ENCODE data around the gene NCOA3. TPM values are rescaled to one million over a fixed set of nuclear protein-coding genes. Genes with fewer than 3 reads are reported as not detected.
A peak's percentile ranks its signal among the peaks of the same experiment; 100 is the strongest.
"Not testable (repeated sequence)": the region's sequence is repeated elsewhere in the genome, so short reads cannot be mapped to it uniquely, and the experiment has no call there.

Gene NCOA3
- total RNA-seq, 1 donor from 2014 or later, result 35.1 TPM

DNA sequence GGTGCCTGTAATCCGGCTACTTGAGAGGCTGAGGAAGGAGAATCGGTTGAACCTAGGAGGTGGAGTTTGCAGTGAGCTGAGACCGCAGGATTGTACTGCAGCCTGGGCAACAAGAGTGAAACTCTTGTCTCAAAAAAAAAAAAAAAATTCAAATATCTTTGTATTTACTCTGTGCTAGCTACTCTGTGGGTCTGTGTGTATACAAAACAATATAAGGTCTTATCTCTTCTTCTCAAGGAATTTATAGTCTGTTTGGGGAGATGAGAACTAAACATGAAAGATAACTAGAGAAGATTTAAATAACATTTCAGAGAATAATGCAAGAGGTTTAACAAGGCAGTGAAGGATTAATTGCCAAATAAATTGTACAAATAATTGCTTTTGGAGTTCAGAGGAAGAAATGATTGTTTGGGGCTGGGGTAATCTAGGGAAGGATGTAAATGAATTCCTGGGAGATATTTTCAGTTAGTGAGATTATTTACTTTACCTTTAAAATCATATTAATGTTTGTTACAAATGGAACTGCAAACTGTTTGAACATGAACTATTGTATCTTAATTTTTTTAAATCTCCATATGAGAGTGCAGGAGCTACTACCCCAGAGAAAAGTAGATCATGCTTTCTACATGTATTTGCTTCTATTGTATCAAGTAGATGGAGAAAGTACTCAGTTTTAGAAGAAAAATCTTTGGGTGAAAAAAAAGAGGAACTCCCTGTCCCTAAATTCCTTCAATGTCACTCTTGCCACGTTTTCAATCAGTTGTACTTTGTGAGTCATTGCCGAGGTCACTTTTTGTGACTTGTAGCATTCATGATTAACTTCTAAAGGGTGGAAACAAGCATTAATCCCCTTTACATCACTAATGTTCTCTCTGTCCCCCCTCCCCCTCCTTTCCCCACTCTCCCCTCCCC is 39.0 kb downstream of the NCOA3 start:
- no peak for DNase-seq

DNA sequence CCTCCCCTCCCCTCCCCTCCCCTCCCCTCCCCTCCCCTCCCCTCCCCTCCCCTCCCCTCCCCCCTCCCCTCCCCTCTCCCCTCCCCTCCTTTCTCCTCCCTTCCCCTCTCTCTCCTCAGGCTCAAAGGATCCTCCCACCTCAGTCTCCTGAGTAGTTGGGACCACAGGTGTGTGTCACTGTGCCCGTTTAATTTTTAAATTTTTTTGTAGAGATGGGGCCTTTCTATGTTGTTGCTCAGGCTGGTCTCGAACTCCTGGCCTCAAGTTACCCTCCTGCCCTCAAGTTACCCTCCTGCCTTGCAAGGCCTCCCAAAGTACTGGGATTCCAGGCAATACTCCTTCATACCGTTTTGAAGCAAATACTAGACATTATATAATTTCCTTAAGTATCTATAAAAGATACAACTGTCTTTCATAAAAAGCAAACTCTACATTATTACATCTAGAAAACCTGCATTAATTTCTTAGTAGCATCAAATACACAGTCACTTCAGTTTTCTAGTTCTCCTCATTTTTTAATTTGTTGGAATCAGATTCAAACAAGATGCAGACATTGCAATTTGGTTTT is 39.8 kb downstream of the NCOA3 start:
- DNase-seq, result no peak

DNA sequence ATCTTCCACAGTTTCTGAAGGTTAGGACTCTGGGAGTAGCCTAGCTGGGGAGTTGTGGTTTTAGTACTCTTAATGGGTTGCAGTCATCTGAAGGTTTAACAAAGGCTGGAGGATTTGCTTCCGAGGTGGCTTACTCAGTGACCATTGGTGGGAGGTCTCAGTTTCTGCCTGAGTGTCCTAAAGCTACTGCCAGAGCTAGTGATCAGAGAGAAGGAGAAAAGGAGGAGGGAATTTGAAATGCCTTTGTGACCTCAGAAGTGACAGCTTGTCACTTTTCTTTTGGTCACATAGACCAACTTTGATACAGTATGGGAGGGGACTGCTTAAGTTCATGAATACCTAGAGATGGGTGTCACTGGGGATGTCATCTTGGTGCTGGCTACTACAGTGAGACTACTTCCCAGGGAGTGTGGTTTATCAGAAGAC is 41.3 kb downstream of the NCOA3 start:
- DNase-seq, result no peak

DNA sequence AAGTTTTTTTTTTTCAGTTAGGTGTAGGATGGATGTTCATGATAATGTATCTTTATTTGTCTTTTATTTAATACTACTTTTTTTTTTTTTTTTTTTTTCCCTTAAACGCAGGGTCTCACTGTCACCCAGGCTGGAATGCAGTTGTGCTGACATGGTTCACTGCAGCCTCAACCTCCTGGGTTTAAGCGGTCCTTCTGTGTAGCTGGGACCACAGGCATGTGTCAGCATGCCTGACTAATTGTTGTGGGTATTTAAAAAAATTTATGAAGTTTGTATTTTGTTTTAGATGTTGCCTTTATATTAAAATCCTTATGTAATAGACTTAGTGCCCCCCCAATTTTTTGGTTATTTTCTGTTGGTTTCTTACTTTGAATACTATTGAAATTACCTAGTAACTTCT is 42.6 kb downstream of the NCOA3 start:
- no peak for DNase-seq

GRCh38 chr20:47544852-47545251 is 43.2 kb downstream of the NCOA3 start:
- no peak for DNase-seq

DNA sequence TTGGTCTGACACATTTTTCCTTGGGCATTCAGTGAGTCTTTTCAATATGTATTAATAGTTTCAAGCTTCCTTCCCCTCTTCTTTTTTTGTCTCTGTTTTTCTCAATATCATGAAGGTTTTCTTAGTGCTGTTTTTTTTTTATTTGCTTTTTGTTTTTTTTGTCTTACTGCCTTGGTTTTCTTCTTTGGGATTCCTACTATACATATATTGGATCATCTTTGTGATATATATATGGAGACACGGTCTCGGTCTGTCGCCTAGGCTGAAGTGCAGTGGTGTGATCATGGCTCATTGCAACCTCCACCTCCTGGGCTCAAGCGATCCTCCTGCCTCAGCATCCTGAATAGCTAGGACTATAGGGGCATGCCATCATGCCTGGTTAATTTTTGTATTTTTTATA is 43.8 kb downstream of the NCOA3 start:
- DNase-seq, result no peak

DNA sequence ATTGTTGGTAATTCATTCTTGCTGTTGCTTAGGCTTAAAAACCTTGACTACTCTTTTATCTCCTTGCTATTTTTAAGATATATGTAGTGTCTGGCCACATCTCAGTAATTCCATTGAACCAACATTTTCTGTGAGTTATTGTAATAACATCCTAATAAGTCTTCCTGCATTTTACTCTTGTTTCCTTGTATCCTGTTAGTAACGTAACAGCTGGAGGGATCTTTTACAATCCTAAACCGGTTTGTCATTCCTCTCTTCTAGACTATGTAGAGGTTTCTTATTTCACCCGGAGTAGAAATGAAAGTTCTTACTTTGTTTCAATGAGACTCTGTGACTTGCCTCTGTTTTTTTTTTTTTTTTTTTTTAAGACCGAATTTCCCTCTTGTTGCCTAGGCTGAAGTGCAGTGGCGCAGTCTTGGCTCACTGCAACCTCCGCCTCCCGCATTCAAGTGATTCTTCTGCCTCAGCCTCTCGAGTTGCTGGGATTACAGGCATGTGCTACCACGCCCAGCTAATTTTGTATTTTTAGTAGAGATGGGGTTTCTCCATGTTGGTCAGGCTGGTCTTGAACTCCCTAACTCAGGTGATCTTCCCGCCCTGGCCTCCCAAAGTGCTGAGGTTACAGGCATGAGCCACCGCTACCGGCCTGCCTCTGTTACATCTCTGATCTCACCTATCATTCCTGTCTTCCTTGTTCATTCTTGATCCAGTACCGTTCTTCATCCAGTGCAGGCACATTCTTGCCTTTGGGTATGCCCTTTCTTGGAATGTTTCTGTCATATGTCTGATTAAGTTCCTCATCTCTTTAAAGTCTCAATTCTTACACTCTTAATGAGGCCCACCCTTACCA is 44.7 kb downstream of the NCOA3 start:
- DNase-seq, result peak; percentile 37

DNA sequence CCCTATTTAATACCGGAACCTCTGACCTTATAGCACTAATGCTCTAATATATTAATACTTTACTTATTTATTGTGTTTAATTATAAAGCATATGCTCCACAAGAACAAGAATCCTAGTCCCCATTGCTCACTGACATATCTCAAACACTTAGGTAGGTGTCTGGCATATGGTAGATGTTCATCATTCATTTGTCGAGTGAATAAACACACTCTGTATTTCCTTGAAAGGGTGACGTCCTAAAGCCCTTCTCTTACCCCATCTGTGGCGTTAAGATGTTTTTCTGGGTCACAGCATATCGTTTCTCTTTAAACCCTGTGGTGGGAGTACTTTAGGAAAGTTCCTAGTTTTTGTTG is 45.3 kb downstream of the NCOA3 start:
- DNase-seq, result no peak

DNA sequence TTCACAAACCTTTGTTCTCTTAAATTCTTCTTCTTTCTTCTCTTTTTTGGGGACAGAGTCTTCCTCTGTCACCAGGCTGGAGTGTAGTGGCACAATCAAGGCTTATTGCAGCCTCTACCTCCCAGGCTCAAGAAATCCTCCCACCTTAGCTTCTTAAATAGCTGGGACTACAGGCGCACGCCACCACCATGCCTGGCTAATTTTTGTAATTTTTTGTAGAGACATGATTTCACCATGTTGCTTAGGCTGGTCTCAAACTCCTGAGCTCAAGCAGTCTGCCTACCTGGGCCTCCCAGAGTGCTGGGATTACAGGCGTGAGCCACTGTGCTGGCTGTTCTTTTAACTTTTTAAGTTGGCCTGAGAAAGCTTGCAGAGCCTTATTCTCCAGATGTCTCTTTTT is 48.0 kb downstream of the NCOA3 start:
- no peak for DNase-seq

GRCh38 chr20:47551222-47551621 is 49.5 kb downstream of the NCOA3 start:
- no peak for DNase-seq

DNA sequence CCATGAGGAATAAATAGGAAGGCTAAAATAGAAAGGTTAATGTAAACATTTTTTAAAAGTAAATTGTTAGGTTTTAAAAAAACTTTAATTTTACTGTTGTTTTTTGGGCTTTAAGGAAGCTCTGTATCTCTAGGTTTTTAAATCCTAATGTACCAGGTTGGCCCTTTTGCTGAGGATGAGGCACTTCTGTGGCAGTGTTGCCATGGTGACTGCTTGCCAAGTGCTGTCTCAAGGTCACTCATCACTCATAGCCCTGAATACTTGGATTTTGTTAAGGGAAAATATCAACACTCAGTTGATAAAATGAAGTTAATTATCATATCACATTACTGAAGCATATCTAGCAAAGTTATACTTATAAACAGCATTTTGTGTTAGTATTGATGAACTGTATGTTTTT is 50.2 kb downstream of the NCOA3 start:
- peak; percentile 28 for DNase-seq

DNA sequence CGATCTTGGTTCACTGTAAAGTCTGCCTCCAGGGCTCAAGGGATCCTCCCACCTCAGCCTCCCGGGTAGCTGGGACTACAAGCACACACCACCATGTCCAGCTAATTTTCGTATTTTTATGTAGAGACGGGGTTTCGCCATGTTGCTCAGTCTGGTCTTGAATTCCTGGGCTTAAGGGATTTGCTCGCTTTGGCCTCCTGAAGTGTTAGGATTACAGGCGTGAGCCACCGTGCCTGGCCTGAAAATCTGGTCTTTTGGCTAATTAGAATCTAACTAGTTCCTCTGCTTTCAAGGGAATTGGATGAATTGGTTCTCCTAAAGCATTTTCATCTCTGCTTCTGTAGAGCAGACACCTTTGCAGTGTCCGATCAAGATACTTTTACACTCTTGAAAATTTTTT is 51.3 kb downstream of the NCOA3 start:
- DNase-seq, result no peak

- not testable (repeated sequence) for DNase-seq
These were observed 52.0 kb downstream of the NCOA3 start for GRCh38 chr20:47553594-47554235.

DNA sequence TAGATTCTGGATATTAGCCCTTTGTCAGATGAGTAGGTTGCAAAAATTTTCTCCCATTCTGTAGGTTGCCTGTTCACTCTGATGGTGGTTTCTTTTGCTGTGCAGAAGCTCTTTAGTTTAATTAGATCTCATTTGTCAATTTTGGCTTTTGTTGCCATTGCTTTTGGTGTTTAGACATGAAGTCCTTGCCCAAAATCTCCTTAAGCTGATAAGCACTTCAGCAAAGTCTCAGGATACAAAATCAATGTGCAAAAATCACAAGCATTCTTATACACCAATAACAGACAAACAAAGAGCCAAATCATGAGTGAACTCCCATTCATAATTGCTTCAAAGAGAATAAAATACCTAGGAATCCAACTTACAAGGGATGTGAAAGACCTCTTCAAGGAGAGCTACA is 52.6 kb downstream of the NCOA3 start:
- not testable (repeated sequence) for DNase-seq

DNA sequence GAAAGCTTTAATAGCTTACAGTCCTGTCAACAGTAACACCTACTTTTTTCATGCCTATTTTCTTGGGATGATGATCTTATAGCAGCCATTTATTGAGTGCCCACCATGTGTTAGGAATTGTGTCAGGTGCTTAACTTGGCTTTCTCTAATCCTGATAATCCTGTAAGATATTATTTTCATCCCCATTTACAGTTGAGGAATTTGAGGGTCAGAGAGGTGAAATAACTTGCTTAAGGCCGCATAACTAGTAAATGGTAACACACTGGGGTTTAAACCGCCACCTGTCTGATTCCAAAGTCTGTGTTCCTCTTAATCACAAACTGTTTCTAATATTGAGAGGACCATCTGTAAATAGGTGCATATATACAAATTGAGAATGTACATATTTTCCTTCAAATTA is 55.5 kb downstream of the NCOA3 start:
- no peak for DNase-seq

GRCh38 chr20:47557791-47558190 is 56.1 kb downstream of the NCOA3 start:
- no peak for DNase-seq

GRCh38 chr20:47558295-47559066 is 56.8 kb downstream of the NCOA3 start:
- DNase-seq, result no peak

- DNase-seq, result peak; percentile 20
These were observed 57.5 kb downstream of the NCOA3 start for GRCh38 chr20:47559141-47559540.

- no peak for DNase-seq
These were observed 59.5 kb downstream of the NCOA3 start for GRCh38 chr20:47561180-47561579.

DNA sequence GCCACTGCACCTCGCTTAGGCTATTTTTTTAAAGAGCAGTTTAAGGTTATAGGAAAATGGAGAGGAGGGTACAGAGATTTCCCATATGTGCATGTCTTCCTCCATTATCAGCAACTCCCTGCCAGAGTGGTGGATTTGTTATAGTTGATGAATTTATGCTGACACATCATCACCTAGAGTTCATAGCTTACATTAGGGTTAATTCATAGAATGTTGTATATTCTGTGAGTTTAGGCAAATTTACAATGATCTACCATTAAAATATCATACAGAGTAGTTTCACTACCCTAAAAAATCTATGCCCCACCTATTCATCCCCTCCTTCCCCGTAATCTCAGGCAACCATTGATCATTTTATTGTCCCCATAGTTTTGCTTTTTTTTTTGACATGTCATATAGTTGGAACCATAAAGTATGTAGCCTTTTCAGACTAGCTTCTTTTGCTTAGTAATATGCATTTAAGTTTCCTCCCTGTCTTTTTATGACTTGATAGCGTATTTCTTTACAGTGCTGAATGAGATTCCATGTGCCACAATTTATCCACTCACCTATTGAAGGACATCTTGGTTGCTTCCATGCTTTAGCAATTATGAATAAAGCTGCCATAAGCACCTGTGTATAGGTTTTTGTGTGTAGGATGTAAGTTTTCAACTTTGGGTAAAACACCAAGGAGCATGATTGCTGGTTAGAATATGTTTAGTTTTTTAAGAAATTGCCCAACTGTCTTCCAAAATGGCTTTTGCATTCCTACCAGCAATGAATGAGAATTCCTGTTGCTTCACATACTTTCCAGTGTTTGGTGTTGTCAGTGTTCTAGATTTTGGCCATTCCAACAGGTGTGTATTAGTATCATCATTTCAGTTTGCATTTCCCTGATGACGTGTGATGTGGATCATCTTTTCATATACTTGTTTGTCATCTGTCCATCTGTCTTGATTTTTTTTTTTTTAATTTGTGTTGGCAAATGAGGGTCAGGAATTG is 60.2 kb downstream of the NCOA3 start:
- no peak for DNase-seq

GRCh38 chr20:47566269-47566668 is 64.6 kb downstream of the NCOA3 start:
- DNase-seq, result no peak
